Suprapubic skin (tissue), 4 donors: ENCODE measurements around the gene BHMT2. TPM values are rescaled to one million over a fixed set of nuclear protein-coding genes. Genes with fewer than 3 reads are reported as not detected.

ENCODE experiments used
- DNase-seq, 2 donors: peaks; one replicate each; pipeline ENCODE4 v3.0.0-alpha.2; 2019; ENCODE audit warnings: low spot score in 2 of 2
- H3K27ac ChIP-seq: fragments of 200-600 bp; sonication (generic); one replicate; pipeline ENCODE4 v1.5.1; 2019
- H3K27me3 ChIP-seq: fragments of 200-600 bp; sonication (generic); one replicate; pipeline ENCODE4 v1.5.1; 2019
- H3K36me3 ChIP-seq: fragments of 200-600 bp; sonication (generic); one replicate; pipeline ENCODE4 v1.5.1; 2019
- H3K4me1 ChIP-seq: fragments of 200-600 bp; sonication (generic); one replicate; pipeline ENCODE4 v1.5.1; 2019
- H3K4me3 ChIP-seq: fragments of 200-600 bp; sonication (generic); one replicate; pipeline ENCODE4 v1.5.1; 2019; ENCODE audit warnings: mild to moderate bottlenecking
- H3K9me3 ChIP-seq: fragments of 200-600 bp; sonication (generic); one replicate; pipeline ENCODE4 v1.5.1; 2019
- EP300 ChIP-seq: sonication (generic); formaldehyde crosslinking; IDR thresholded peaks from one replicate; pipeline ENCODE4 v1.6.1; 2017; ENCODE audit warnings: antibody characterized with exemption
- POLR2A ChIP-seq, 2 donors: fragments of 450-650 bp; IDR thresholded peaks; one replicate each; pipeline ENCODE4 v1.6.1; 2017; ENCODE audit warnings: antibody characterized with exemption in 2 of 2, mild to moderate bottlenecking in 2 of 2, moderate library complexity in 2 of 2
- POLR2AphosphoS5 ChIP-seq, 3 donors: sonication (generic); formaldehyde crosslinking; IDR thresholded peaks; one replicate each; pipeline ENCODE4 v1.6.1; 2017; ENCODE audit warnings: antibody characterized with exemption in 3 of 3
- WGBS: methylation state at CpG from one replicate; pipeline ENCODE4 v1.1.5; 2018; 5-methylcytosine and 5-hydroxymethylcytosine counted together
- total RNA-seq, 4 donors: library from RNA; depleted of rRNA; stranded (reverse); fragments of >200 nt; gene quantifications; one replicate each; pipeline ENCODE4 v1.1.0, GENCODE V29; 2016
- TF ChIP-seq, protein P1 (sequence below), 2 donors: fragments of 200-600 bp in 1 of 2; fragments of 450-650 bp in 1 of 2; sonication (generic) in 1 of 2; IDR thresholded peaks; one replicate each; pipeline ENCODE4 v1.5.1; 2016 to 2019; ENCODE audit warnings: antibody characterized with exemption in 2 of 2, mild to moderate bottlenecking in 1 of 2, moderate library complexity in 1 of 2

BHMT2 gene
- total RNA-seq, 4 donors from 2014 or later = 0.30 to 7.5 (median 1.4) TPM

DNA sequence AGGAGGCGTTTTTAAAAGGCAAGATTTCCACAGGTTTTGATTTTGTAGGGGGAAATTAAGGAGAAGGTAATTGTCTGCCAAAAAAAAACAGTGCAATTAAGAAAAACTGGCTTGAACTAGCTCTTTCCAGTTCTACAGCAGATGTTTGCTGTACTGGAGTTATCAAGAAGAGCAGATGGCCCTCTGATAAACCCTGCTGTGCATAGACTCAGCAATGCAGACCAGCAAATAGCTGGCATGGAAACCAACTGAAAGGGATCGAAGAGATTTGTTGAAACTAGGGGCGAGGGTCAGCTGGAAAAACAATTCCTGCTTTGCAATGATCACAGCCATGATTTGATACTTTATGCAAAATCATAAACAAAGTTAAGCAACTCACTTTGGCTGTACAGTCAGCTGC, 24.2 kb downstream of the BHMT2 start:
- Histone ChIP-seq H3K9me3 (no peaks in the 10 kb centered on the region), H3K27me3 (no peaks in the 10 kb centered on the region), H3K4me1 (no peaks in the 10 kb centered on the region), H3K27ac (no peak overlapping the region), H3K36me3 (no peaks in the 10 kb centered on the region), H3K4me3 (no peak overlapping the region)
- no peak for DNase-seq
- TF ChIP-seq, protein P1, sequence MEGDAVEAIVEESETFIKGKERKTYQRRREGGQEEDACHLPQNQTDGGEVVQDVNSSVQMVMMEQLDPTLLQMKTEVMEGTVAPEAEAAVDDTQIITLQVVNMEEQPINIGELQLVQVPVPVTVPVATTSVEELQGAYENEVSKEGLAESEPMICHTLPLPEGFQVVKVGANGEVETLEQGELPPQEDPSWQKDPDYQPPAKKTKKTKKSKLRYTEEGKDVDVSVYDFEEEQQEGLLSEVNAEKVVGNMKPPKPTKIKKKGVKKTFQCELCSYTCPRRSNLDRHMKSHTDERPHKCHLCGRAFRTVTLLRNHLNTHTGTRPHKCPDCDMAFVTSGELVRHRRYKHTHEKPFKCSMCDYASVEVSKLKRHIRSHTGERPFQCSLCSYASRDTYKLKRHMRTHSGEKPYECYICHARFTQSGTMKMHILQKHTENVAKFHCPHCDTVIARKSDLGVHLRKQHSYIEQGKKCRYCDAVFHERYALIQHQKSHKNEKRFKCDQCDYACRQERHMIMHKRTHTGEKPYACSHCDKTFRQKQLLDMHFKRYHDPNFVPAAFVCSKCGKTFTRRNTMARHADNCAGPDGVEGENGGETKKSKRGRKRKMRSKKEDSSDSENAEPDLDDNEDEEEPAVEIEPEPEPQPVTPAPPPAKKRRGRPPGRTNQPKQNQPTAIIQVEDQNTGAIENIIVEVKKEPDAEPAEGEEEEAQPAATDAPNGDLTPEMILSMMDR (IDR thresholded peaks at IDR 0.05) = no peak
- TF ChIP-seq EP300 = no peak
- TF ChIP-seq POLR2AphosphoS5 (IDR thresholded peaks at IDR 0.05) = no peak
- no peak for TF ChIP-seq POLR2A (IDR thresholded peaks at IDR 0.05)
- 56% methylated on average over 3 of the region's 3 CpGs for WGBS

DNA sequence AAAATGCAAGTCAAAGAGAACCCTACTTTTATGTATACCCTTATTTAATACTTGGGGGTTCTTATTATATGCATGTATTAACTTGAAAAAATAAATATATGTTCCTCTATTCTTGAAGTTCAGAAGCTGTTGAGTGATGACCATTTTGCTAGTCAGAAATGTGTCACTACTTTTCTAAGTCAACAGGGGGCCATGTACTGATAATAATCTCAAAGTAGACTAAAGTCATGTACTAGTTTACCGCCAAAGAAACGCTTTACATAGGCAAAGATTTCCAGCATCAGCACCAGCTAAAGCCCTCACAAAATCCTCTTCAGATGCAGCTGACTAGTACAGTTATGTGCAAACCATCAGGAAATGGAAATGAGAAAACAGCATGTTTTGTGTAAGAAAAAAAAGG, 36.3 kb downstream of the BHMT2 start:
- H3K27me3 ChIP-seq = no peaks in the 10 kb centered on the region
- no peak overlapping the region for H3K27ac ChIP-seq
- WGBS = 96% methylated on average over 2 of the region's 2 CpGs
- H3K9me3 ChIP-seq = no peaks in the 10 kb centered on the region
- H3K36me3 ChIP-seq = no peaks in the 10 kb centered on the region
- DNase-seq = no peak
- no peak overlapping the region for H3K4me3 ChIP-seq
- no peaks in the 10 kb centered on the region for H3K4me1 ChIP-seq
- TF ChIP-seq POLR2A (IDR thresholded peaks at IDR 0.05) (no peak), EP300 (no peak), POLR2AphosphoS5 (IDR thresholded peaks at IDR 0.05) (no peak)
- TF ChIP-seq, protein P1 (IDR thresholded peaks at IDR 0.05) = no peak

DNA sequence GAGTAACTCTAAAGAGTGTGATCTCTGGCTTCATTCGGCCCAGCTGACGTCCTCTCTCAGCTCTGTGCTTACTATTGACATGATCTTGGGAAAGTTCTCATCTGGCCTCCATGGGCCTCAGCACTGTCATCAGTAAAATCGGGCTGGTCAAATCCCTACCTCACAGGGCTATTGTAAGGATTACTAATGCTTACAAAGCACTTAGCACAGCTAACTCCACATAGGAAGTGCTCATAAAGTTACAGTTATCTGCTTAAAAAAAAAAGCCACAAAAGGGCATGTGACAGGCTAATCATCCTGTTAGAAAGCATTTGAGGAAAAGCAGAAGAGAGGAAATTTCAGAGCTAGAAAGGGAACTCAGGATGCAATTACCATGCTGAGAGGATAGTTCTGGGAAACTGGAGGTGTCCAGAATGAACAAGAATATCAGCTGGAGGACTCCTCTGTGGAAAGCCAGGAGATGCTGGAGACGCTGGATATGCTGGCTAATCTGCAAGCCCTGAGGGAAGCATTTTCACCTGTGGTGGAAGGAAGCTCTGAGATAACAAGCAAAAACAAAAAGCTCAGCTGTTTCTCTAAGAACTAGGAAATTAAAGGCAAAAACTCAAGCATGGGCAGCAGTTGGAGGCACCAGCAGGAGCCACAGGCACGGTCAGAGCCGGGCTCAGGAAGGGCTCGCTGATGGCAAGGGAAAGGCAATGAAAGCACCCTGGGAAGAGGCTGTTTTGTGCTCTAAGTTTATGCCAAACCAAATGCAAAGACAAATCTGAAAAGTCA, 37.6 kb downstream of the BHMT2 start:
- peaks cover 13% of the 10 kb centered on the region for H3K27me3 ChIP-seq
- H3K4me3 ChIP-seq = no peak overlapping the region
- WGBS = 72% methylated on average over 7 of the region's 7 CpGs
- no peak for TF ChIP-seq POLR2AphosphoS5 (IDR thresholded peaks at IDR 0.05)
- TF ChIP-seq, protein P1 (IDR thresholded peaks at IDR 0.05) = no peak
- no peak for TF ChIP-seq POLR2A (IDR thresholded peaks at IDR 0.05)
- no peak for TF ChIP-seq EP300
- DNase-seq = no peak
- H3K4me1 ChIP-seq = peaks cover 7% of the 10 kb centered on the region
- H3K27ac ChIP-seq = no peak overlapping the region
- H3K9me3 ChIP-seq = no peaks in the 10 kb centered on the region
- no peaks in the 10 kb centered on the region for H3K36me3 ChIP-seq

DNA sequence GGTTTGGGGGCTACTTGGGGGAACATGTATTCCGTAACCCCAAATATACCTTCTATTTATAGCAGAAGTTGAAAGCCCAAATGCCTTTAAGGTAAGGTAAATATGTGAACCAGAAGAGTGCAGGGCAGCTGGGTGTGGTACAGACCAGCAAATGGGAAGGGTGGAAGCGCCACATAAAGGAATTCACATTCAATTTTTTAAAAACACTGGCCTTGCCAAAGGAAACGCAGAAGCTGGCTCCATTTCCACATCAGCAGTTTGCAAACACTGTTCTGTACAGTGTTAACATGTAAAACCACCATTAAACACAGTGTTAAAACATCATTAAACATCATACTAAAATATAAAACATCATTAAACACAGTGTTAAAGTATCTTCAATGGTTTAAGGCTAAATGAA, 38.5 kb downstream of the BHMT2 start:
- Histone ChIP-seq H3K27me3 (peaks cover 21% of the 10 kb centered on the region), H3K4me1 (peaks cover 10% of the 10 kb centered on the region), H3K9me3 (no peaks in the 10 kb centered on the region), H3K4me3 (no peak overlapping the region), H3K27ac (no peak overlapping the region), H3K36me3 (no peaks in the 10 kb centered on the region)
- TF ChIP-seq, protein P1 (IDR thresholded peaks at IDR 0.05) = no peak
- TF ChIP-seq POLR2A (IDR thresholded peaks at IDR 0.05) = no peak
- no peak for TF ChIP-seq POLR2AphosphoS5 (IDR thresholded peaks at IDR 0.05)
- no peak for TF ChIP-seq EP300
- no peak for DNase-seq
- 39% methylated on average over 3 of the region's 3 CpGs for WGBS

DNA sequence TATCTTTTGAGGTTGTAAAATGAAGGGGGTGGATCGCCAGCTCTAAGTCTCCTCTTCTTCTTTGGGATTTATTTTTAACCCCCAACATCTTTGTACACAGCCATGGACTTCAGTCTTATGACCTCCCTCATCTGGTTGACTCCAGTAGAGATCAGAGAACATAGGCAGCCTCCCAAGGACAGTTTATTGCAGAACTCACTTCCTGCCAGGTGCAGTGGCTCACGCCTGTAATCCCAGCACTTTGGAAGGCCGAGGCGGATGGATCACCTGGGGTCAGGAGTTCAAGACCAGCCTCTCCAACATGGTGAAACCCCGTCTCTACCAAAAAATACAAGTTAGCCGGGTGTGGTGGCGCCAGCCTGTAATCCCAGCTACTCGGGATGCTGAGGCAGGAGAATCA, 39.2 kb downstream of the BHMT2 start:
- Histone ChIP-seq H3K36me3 (no peaks in the 10 kb centered on the region), H3K27ac (no peak overlapping the region), H3K27me3 (peaks cover 22% of the 10 kb centered on the region), H3K4me1 (peaks cover 10% of the 10 kb centered on the region), H3K4me3 (no peak overlapping the region), H3K9me3 (no peaks in the 10 kb centered on the region)
- TF ChIP-seq, protein P1 (IDR thresholded peaks at IDR 0.05) = no peak
- TF ChIP-seq POLR2A (IDR thresholded peaks at IDR 0.05) (no peak), EP300 (no peak)
- DNase-seq = no peak
- WGBS = 90% methylated on average over 8 of the region's 8 CpGs
